GM12878 (cell line): ENCODE data around the gene RGMB. TPM values are rescaled to one million over a fixed set of nuclear protein-coding genes. Genes with fewer than 3 reads are reported as not detected.

Experiments
- GABPA ChIP-seq: IDR thresholded peaks from 2 replicates; pipeline ENCODE4 v1.6.1; 2014; ENCODE audit warnings: antibody characterized with exemption, low read depth, mild to moderate bottlenecking, inconsistent platforms
- IKZF1 ChIP-seq: fragments of 450-650 bp; conservative IDR thresholded peaks from 2 replicates; pipeline ENCODE4 v1.6.1; 2017; ENCODE audit warnings: antibody characterized with exemption, mild to moderate bottlenecking
- KDM1A ChIP-seq: fragments of 200-600 bp; sonication (generic); IDR thresholded peaks from 2 replicates; pipeline ENCODE4 v1.6.1; 2016; ENCODE audit warnings: borderline replicate concordance
- MEF2A ChIP-seq: IDR thresholded peaks from 2 replicates; pipeline ENCODE4 v1.6.1; 2011; ENCODE audit warnings: low read depth, mild to moderate bottlenecking, low read length, moderate library complexity; ENCODE audit not compliant: insufficient read depth
- NFXL1 ChIP-seq: fragments of 450-650 bp; IDR thresholded peaks from 2 replicates; pipeline ENCODE4 v1.6.1; 2017; ENCODE audit warnings: antibody characterized with exemption, mild to moderate bottlenecking, borderline replicate concordance
- PBX3 ChIP-seq: IDR thresholded peaks from 2 replicates; pipeline ENCODE4 v1.6.1; 2011; ENCODE audit warnings: mild to moderate bottlenecking, low read depth, low read length, moderate library complexity; ENCODE audit not compliant: insufficient replicate concordance
- ZBTB11 ChIP-seq: fragments of 450-650 bp; formaldehyde crosslinking; IDR thresholded peaks from 2 replicates; pipeline ENCODE4 v1.5.0; 2022; ENCODE audit warnings: mild to moderate bottlenecking, missing genetic modification characterization
- polyA plus RNA-seq, 11 experiments: library from polyadenylated mRNA; depleted of rRNA in 4 of 11; unstranded in 6 of 11; stranded (reverse) in 5 of 11; fragments of >200 nt; fragmentation: Nextera tagmentation in 4 of 11; fragmentation: Illumina TruSeq in 1 of 11; extraction: Ambion mirVana in 4 of 11; extraction: Trizol in 1 of 11; gene quantifications; 1 replicate in 1 of 11; 2 replicates in 10 of 11; pipeline versions ENCODE4 v1.2.1 to v1.2.3, GENCODE V29; 2011 to 2016; ENCODE audit warnings: inconsistent platforms in 2 of 11, missing spikeins in 2 of 11, low read depth in 1 of 11
- total RNA-seq, 4 experiments: library from RNA; depleted of rRNA in 3 of 4; stranded (reverse); fragments of >200 nt in 3 of 4; fragmentation: Illumina TruSeq in 1 of 4; extraction: Trizol in 1 of 4; gene quantifications; 2 replicates each; pipeline versions ENCODE4 v1.2.1 to v1.2.3, GENCODE V29; 2013 to 2021

Gene RGMB
- total and polyA plus RNA-seq, 10 of the 15 experiments (the other 5 are each of a cell fraction or from before 2014, with no cell fraction given), result 1.3 to 15.3 (median 7.4) TPM

- TF ChIP-seq PBX3 (peak; percentile 16), KDM1A (no peak), NFXL1 (no peak), MEF2A (no peak), GABPA (0 out of 2 replicates have a peak, but pooled peaks have one; percentile 28), IKZF1 (peak; percentile 2), ZBTB11 (CRISPR knock-in tag) (peak; percentile 39; the same call in 1 of the 2 replicates)
Observed at GRCh38 chr5:98774192-98775033, 950 bp downstream of the RGMB start (continued).
